Activated T-helper 1 cell treated with Interleukin-2 at 50 U/mL for 16 hours (primary cell): ENCODE measurements around the gene AP1M1.
"Not testable (repeated sequence)": the region's sequence is repeated elsewhere in the genome, so short reads cannot be mapped to it uniquely, and the experiment has no call there.

Source experiments
- DNase-seq: peaks from one replicate; pipeline ENCODE4 v3.0.0-alpha.2; 2020; ENCODE audit warnings: low read depth

Gene AP1M1

DNA sequence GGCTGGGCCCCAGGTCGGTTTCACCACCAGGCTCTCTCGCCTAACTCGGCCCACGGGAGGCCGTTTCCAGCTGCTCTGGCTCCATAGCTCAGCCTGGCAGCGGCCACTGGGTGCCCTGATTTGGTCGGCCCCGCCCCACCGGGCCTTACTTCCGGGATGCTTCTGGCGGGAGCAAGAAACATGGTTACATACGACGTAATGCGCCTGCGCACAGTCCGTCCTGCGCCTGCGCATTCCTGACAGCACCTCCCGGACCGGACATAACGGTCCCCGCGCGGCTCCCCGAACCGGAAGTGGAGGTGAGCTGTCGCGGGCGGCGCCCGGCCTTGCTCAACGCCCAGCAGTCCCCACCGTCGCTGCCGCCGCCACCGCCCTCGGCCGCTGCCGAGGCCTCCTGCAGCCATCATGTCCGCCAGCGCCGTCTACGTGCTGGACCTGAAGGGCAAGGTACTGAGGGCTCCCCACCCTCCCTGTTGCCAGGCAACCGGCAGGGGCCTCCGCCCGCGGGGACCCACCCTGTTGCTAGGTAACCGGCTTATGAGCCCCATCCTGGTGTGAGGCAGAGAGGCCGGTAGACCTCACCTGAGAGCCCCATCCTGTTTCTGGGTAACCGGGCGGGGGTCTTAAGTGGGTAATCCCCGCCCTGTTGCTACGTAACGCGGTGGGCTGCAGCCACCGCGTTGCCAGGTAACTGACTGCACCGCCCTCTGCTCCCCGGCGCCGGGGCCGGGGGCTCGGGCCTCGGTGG lies at the start of gene AP1M1:
Gene AP1M1 (plus strand): TSS at position 290 of the 748 bp plus-strand sequence. CDS start 116 bp downstream, at position 406.
- peak; percentile 98 for DNase-seq

DNA sequence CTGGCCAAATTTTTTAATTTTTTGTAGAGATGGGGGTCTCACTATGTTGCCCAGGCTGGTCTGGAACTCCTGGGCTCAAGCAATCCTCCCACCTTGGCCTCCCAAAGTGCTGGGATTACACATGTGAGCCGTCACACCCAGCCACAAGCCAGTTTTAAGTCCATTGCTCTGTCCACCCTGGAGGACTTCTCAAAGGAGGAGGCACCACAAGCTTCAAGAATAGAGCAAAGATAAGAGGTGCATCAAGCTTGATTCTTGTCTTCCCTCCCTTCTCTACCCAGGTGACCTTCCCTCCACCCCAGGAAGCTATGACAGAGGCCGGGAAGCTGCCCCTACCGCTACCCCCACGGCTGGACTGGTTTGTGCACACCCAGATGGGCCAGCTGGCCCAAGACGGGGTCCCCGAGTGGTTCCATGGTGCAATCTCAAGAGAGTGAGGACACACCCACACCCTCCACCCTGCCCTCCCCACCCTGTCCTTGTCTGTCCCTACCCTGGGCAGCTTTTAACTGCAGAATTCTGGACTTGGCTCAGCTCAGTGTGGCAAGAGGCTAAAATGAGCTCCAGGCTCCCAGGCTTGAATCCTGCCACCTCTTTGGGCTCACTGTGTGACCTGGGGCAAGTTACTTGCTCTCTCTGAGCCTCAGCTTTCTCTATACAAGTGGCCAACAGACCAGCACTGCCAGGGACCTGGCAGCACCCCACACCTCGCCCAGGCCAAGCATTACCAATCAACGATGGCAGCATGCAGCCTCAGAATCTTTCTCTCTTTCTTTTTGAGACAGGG lies 49.1 kb upstream of the AP1M1 start:
- no peak for DNase-seq

DNA sequence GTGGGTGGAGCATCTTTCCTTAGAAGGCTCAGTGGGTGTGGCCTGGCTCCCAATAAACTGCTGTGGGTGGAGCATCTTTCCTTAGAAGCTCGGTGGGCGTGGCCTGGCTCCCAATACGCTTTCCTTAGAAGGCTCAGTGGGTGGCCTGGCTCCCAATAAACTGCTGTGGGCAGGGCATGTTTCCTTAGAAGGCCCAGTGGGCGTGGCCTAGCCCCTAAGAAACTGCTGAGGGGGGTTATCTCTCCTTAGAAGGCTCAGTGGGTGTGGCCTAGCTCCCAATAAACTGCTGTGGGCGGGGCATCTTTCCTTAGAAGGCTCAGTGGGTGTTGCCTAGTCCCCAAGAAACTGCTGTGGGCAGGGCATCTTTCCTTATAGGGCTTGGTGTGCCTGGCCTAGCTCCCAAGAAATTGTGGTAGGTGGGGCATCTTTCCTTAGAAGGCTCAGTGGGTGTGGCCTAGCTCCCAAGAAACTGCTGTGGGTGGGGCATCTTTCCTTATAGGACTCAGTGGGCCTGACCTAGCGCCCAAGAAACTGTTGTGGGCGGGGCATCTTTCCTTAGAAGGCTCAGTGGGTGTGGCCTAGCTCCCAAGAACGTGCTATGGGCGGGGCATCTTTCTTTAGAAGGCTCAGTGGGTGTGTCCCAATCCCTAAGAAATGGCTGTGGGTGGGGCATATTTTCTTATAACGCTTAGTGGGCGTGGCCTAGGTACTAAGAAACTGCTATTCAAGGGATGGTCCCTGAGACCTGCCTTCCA lies 44.0 kb upstream of the AP1M1 start:
- DNase-seq = no peak

GRCh38 chr19:16154557-16154956 lies 43.2 kb upstream of the AP1M1 start:
- DNase-seq = no peak

GRCh38 chr19:16155128-16155527 lies 42.6 kb upstream of the AP1M1 start:
- no peak for DNase-seq

- no peak for DNase-seq
Observed at GRCh38 chr19:16156904-16157303, 40.8 kb upstream of the AP1M1 start.

- no peak for DNase-seq
Observed at GRCh38 chr19:16157601-16158000, 40.1 kb upstream of the AP1M1 start.

GRCh38 chr19:16159655-16160054 lies 38.1 kb upstream of the AP1M1 start:
- no peak for DNase-seq

DNA sequence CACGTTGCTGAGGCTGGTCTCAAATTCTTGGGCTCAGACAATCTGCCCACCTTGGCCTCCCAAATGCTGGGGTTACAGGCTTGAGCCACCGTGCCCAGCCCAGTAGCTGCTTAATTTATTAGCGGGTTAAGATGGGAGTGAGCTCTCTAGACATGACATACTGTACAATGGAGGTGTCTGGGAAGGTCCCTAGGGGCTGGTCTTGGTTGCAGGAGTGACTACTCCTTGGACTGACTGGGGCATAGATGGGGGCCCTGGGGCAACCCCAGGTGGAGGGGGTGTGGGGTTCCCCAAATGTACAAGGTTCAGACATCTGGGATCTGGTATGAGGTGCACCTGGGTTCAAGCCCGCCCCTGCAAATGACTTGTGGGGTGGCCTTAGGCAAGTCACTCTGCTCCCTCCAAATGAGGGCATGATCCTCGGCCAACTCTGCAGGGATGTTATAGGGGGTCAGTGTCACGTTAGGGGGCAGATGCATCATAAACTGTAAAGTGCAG lies 37.2 kb upstream of the AP1M1 start:
- no peak for DNase-seq

- no peak for DNase-seq
Observed at GRCh38 chr19:16160943-16161560, 36.7 kb upstream of the AP1M1 start.

DNA sequence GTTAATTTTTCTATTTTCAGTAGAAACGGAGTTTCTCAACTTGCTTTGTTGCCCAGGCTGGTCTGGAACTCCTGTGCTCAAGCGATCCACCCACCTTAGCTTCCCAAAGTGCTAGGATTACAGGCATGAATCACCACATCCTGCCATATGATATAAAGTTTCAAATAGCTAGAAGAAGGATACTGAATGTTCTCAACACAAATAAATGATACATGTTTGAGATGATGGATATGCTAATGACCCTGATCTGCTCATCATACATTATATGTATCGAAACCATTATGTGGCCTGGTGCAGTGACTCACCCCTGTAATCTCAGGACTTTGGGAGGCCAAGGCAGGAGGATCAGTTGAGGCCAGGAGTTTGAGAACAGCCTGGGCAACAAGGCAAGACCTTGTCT lies 35.9 kb upstream of the AP1M1 start:
- DNase-seq = no peak

- no peak for DNase-seq
Observed at GRCh38 chr19:16164222-16164890, 33.4 kb upstream of the AP1M1 start.

DNA sequence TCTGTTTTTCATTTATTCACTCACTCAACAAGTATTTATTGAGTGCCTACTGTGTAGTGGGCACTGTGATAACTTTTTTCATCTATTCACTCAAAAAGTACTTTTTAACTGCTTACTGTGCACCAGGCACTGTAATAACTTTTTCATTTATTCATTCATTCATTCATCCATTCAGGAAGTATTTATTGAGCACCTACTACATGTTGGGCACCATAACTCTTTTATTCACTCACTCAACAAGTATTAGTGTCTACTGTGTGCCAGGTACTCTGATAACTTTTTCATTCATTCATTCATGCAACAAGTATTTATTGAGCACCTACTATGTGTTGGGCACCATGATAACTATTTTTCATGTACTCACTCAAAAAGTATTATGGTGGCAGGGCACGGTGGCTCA lies 31.3 kb upstream of the AP1M1 start:
- DNase-seq = no peak

- no peak for DNase-seq
Observed at GRCh38 chr19:16167055-16167454, 30.7 kb upstream of the AP1M1 start.

DNA sequence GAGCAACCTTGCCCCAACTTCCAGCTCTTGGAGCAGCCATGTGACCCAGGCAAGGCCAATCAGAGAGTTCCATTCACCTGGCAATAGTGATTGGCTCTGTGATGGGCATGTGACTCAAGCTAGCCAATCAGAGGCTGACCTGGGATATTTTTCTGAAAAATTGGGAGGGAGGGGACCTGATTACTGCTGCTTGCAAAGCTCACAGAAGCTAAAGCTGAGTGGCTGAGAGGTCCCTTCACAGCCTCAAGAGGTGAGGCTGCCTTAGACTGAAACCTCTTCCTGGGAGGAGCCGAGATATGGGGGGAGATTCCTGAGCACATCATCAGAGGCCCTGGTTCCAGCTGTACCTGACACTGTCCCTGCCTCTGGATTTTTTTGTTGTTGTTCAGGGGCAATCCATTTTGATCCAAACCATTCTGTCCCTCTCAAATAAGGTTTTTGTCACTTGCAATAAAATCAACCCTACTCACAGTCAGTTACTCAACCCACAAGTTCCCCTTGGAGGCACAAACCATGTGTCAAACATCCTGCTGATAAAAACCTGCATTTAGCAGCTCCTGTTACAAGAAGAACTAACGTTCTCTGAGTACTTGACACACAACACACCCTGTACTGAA lies 29.1 kb upstream of the AP1M1 start:
- no peak for DNase-seq

DNA sequence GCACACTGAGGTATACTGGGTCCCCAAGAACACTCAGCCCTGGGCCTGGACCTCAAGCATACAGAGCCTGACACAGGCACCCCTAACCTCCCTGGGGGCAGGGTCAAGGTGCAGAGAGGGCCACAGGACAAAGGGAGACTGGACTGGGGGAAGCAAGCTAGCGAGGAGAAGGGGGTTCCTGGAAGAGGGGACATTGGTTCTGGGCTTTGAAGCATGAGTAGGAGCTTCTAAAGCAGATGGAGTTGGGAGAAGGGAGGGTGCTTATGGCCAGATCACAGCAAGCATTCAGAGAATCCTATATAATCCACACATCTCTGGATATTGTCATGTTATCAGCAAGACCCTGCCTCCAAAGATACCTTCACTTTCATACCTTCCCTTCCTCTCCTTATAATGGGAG lies 27.6 kb upstream of the AP1M1 start:
- DNase-seq = no peak

DNA sequence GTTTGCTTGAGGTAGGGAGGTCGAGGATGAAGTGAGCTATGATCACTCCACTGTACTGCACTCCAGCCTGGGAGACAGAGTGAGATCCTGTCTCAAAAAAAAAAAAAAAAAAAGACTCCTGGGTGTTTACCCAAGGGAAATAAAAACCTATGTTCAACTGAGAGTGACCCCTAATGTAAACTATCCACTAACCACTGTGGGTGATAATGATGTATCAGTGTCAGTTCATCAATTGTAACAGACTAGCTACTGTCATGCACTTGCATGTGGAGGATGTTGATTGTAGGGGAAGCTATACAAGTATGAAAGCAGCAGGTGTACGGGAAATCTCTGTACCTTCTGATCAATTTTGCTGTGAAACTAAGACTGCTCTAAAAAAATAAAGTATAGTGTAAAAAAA lies 21.8 kb upstream of the AP1M1 start:
- DNase-seq = no peak

- DNase-seq = not testable (repeated sequence)
Observed at GRCh38 chr19:16178866-16179265, 18.8 kb upstream of the AP1M1 start.

DNA sequence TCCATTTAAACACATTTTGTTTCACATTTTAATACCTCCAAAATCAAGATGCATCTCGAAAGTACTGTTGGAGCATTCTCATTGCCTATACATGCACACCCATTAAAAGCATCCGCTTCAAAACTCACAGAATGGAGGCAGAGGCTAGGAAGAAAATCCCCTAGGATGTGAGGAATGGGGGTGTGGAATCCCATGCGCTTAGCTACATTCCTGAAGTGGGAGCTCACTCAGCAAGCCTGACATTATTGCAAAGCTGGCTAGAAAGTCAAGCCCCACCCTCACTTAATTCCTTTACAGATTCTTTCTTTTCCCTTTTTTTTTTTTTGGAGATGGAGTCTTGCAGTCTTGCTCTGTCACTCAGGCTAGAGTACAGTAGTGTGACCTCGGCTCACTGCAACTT lies 17.1 kb upstream of the AP1M1 start:
- DNase-seq = no peak

DNA sequence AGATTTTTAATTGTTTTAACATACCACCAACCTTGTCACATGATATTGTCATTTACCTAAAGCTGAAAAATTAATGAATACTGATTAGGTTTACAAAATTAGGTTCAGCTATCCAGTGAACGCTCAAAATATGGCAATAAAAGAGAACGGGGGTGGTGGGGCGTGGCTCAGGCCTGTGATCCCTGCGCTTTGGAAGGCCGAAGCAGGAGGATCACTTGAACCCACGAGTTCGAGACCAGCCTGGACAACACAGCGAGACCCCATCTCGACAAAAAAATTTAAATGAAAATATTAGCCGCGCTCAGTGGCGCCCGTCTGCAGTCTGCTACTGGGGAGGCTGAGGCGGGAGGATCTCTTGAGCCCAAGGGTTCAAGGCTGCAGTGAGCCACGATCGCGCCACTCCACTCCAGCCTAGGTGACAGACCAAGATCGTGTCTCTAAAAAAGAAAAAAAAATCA lies 13.0 kb upstream of the AP1M1 start:
- no peak for DNase-seq
